Esophagus squamous epithelium (tissue), 4 donors: ENCODE data around the gene CLDN1.

Experiments used
- POLR2A ChIP-seq, 4 donors: fragments of 450-650 bp; IDR thresholded peaks; one replicate each; pipeline ENCODE4 v1.6.1; 2017; ENCODE audit warnings: antibody characterized with exemption in 4 of 4, mild to moderate bottlenecking in 4 of 4, moderate library complexity in 3 of 4
- TF ChIP-seq, protein P1 (sequence below), 6 experiments: fragments of 450-650 bp in 4 of 6; fragments of 200-600 bp in 2 of 6; sonication (generic) in 2 of 6; IDR thresholded peaks; one replicate each; pipeline ENCODE4 v1.5.1; 2016 to 2019; ENCODE audit warnings: antibody characterized with exemption in 6 of 6, mild to moderate bottlenecking in 4 of 6, moderate library complexity in 4 of 6

DNA sequence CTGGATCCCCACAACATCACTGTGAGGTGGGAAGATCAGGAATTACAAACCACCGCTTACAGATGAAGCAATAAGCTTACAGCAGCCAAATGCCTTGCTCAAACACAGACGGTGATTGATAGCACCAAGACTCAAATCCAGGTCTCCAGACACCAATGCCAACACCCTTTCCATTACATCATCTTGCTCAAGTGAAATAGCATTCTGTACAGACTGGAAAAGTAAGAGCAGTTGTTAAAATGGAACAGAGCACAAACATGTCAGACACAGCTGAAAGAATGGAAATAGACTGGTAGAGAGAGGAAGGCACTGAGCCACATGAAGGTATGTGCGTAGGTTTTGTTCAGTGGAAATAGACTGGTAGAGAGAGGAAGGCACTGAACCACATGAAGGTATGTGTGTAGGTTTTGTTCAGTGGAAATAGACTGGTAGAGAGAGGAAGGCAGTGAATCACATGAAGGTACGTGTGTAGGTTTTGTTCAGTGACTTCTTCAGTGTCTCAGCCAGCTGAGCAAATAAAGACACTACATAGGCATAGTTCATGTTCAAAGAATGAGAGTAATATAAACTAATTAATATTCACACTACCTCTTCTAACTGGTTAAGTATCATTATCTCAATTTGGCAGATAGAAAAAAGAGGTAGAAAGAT is 15.6 kb downstream of the CLDN1 start:
- TF ChIP-seq, protein P1, sequence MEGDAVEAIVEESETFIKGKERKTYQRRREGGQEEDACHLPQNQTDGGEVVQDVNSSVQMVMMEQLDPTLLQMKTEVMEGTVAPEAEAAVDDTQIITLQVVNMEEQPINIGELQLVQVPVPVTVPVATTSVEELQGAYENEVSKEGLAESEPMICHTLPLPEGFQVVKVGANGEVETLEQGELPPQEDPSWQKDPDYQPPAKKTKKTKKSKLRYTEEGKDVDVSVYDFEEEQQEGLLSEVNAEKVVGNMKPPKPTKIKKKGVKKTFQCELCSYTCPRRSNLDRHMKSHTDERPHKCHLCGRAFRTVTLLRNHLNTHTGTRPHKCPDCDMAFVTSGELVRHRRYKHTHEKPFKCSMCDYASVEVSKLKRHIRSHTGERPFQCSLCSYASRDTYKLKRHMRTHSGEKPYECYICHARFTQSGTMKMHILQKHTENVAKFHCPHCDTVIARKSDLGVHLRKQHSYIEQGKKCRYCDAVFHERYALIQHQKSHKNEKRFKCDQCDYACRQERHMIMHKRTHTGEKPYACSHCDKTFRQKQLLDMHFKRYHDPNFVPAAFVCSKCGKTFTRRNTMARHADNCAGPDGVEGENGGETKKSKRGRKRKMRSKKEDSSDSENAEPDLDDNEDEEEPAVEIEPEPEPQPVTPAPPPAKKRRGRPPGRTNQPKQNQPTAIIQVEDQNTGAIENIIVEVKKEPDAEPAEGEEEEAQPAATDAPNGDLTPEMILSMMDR (IDR thresholded peaks at IDR 0.05) = no peak
- no peak for TF ChIP-seq POLR2A (IDR thresholded peaks at IDR 0.05)
